ENCODE results near the gene WBP2.
A peak's percentile ranks its signal among the peaks of the same experiment; 100 is the strongest.

WBP2 gene

GRCh38 chr17:75855310-75856061, at the start of gene WBP2:
Gene WBP2 (minus strand): TSS chr17:75855335. CDS start chr17:75855297, 38 bp downstream.
- peak; percentile 98 for DNase-seq (ENCODE audit: low spot score)

GRCh38 chr17:75902406-75902805, 47.3 kb upstream of the WBP2 start:
- no peak for DNase-seq (ENCODE audit: low spot score)

DNA sequence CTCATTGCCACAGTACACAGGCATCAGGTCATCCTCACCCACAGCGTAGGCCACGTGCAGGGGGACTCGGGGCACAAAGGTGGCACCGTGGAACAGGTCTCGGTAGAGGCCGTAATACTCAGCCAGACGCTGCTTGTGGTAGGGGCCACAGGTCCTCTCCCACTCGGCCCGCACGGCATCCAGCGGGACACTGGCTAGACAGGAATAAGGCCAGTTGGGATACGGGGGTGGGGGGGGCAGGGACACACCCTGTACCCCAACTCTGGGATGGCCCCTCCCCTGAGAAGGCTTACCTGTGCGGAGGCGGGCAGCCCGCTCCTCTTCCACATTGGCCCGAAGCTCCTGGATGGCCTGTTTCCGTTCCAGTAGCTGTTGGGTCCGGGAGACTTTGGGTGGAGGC, 46.6 kb upstream of the WBP2 start:
- no peak for DNase-seq (ENCODE audit: low spot score)

GRCh38 chr17:75900691-75901533, 45.8 kb upstream of the WBP2 start:
- DNase-seq (ENCODE audit: low spot score), result no peak

DNA sequence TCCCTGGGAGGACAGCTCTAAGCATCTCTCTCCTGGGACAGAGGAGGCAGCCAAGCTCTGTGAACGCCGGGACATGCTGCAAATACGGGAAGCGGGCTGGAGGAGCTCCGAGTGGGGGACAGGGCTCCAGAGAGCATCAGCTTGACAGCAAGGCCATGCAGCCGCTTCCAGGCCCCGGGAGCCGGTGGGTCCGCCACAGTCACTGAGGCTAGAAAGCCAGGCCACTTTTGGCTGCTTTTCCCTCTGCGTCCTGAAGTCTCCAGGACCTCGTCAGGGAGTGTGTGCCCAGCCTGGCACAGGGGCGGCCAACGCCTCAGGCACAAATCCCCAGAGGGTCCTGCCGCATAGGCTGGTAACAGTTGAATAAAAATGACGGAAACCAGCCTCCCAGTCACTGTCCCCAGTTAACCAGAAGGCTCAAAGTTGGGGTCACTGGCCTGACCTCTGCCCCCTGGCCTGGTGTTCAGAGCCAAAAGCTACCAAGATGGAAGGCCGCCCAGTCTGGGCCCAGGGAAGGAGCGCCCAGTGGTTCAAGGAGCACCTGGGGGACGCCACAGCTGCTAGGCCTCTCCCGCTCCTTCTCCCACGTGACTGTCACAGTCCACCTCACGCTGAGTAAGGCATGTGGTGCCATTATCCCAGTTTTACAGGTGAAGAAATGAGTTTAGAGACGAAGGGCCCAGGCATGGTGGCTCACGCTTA, 44.8 kb upstream of the WBP2 start:
- DNase-seq (ENCODE audit: low spot score), result no peak

DNA sequence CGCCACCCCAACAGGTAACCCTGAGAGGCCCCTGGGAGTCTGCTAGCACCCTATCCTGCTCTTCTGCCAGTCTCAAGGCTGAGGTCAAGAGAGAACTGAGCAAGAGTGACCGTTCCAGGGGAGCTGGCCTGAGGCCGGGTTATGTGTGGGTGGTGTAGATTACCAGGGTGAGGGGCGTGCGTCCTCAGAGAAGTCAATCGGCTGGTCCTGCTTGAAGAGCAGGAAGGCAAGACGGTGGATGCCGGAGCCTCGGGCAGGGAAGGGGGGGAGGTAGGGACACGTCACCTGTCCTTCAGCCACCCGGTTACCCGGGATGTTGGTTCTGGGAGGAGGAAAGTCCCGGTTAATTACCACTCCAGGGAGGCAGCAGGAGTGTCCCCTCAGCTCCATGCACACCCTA, 44.2 kb upstream of the WBP2 start:
- DNase-seq (ENCODE audit: low spot score), result no peak

DNA sequence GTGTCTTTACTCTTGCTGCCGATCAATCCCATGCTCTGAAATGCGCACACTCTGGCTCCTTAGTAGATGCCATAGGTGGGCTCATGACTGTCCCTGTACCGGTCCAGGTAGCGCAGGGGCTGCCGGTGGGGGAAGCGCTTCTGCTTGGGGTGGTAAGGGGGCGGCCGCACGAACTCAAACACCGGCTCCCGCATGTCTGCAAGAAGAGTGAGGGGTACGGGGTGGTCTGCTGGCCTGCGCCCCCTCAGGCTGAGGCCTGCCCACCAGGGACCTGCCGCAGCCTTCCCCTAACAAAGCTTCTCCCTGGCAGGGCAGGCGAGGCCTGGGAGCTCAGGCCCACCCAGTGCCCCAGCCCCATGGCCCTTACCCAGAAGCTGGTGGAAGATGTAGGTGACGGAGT, 43.7 kb upstream of the WBP2 start:
- DNase-seq (ENCODE audit: low spot score), result no peak

- DNase-seq (ENCODE audit: low spot score), result no peak
Observed at GRCh38 chr17:75898065-75898464, 42.9 kb upstream of the WBP2 start.

- DNase-seq (ENCODE audit: low spot score), result no peak
Observed at GRCh38 chr17:75897160-75898019, 42.3 kb upstream of the WBP2 start.

- peak; percentile 99 for DNase-seq (ENCODE audit: low spot score)
Observed at GRCh38 chr17:75896415-75897159, 41.5 kb upstream of the WBP2 start, which contains the start of gene TRIM65. Gene TRIM65 (minus strand): TSS chr17:75896951. CDS start chr17:75896937, 14 bp downstream.

GRCh38 chr17:75895370-75896155, 40.4 kb upstream of the WBP2 start:
- DNase-seq (ENCODE audit: low spot score), result peak; percentile 80

- no peak for DNase-seq (ENCODE audit: low spot score)
Observed at GRCh38 chr17:75894049-75894733, 39.1 kb upstream of the WBP2 start.

- DNase-seq (ENCODE audit: low spot score), result no peak
Observed at GRCh38 chr17:75893305-75894048, 38.3 kb upstream of the WBP2 start.

GRCh38 chr17:75892556-75893224, 37.6 kb upstream of the WBP2 start:
- DNase-seq (ENCODE audit: low spot score), result no peak

- DNase-seq (ENCODE audit: low spot score), result no peak
Observed at GRCh38 chr17:75891605-75892555, 36.7 kb upstream of the WBP2 start.

- peak; percentile 85 for DNase-seq (ENCODE audit: low spot score)
Observed at GRCh38 chr17:75891022-75891604, 36.0 kb upstream of the WBP2 start.

- DNase-seq (ENCODE audit: low spot score), result no peak
Observed at GRCh38 chr17:75889454-75889853, 34.3 kb upstream of the WBP2 start.
